Measurements from ENCODE around the gene DNAH5.

- TF ChIP-seq CTCF (IDR thresholded peaks at IDR 0.05; ENCODE audit: low read length) (no peak), EZH2 (IDR thresholded peaks at IDR 0.05; ENCODE audit: borderline replicate concordance, low read length) (no peak)
Observed at GRCh38 chr5:13946111-13946510, 1.6 kb upstream of the DNAH5 start.
